Chondrocyte (in vitro differentiated cells): ENCODE measurements around the gene TXNDC17. TPM values are rescaled to one million over a fixed set of nuclear protein-coding genes. Genes with fewer than 3 reads are reported as not detected.

ENCODE experiments used
- DNase-seq: peaks from one replicate; pipeline ENCODE4 v3.0.0; 2021; ENCODE audit warnings: mixed read lengths, low spot score
- H3K27ac Mint-ChIP-seq: one replicate; pipeline ENCODE4 v1.8.0; 2021; ENCODE audit warnings: mild to moderate bottlenecking, moderate library complexity, mixed read lengths; ENCODE audit not compliant: unreplicated experiment
- H3K27me3 Mint-ChIP-seq: 2 replicates; pipeline ENCODE4 v1.8.0; 2021; ENCODE audit warnings: low read depth, mixed read lengths
- H3K36me3 Mint-ChIP-seq: 2 replicates; pipeline ENCODE4 v1.8.0; 2021; ENCODE audit warnings: low read depth, mixed read lengths
- H3K4me1 Mint-ChIP-seq: 2 replicates; pipeline ENCODE4 v1.8.0; 2021; ENCODE audit warnings: low read depth, mild to moderate bottlenecking, mixed read lengths
- H3K4me3 Mint-ChIP-seq: one replicate; pipeline ENCODE4 v1.8.0; 2021; ENCODE audit warnings: mild to moderate bottlenecking, moderate library complexity, mixed read lengths; ENCODE audit not compliant: unreplicated experiment
- H3K9me3 Mint-ChIP-seq: 2 replicates; pipeline ENCODE4 v1.8.0; 2021; ENCODE audit warnings: low read depth, mixed read lengths
- CTCF ChIP-seq: fragments of 200-600 bp; sonication (generic); IDR thresholded peaks from 2 replicates; pipeline ENCODE4 v1.5.0; 2021; ENCODE audit warnings: antibody characterized with exemption, mild to moderate bottlenecking, moderate library complexity
- total RNA-seq: library from RNA; stranded (reverse); gene quantifications from 3 replicates; pipeline ENCODE4 v1.2.1, GENCODE V29; 2021

Gene TXNDC17
- total RNA-seq, 1 donor from 2014 or later = 76.1 TPM

- no peak overlapping the region for H3K27ac Mint-ChIP-seq
- H3K9me3 Mint-ChIP-seq = no peaks in the 10 kb centered on the region
- no peak for DNase-seq
- H3K27me3 Mint-ChIP-seq = no peaks in the 10 kb centered on the region
- H3K36me3 Mint-ChIP-seq = peaks cover 24% of the 10 kb centered on the region
- TF ChIP-seq CTCF = no peak
- no peak overlapping the region for H3K4me3 Mint-ChIP-seq
- peaks cover 6% of the 10 kb centered on the region for H3K4me1 Mint-ChIP-seq
Observed at GRCh38 chr17:6623941-6624340, 16.9 kb upstream of the TXNDC17 start.

- Mint-ChIP-seq H3K27ac (no peak overlapping the region), H3K9me3 (no peaks in the 10 kb centered on the region), H3K36me3 (peaks cover 28% of the 10 kb centered on the region), H3K4me1 (peaks cover 6% of the 10 kb centered on the region), H3K27me3 (no peaks in the 10 kb centered on the region), H3K4me3 (no peak overlapping the region)
- TF ChIP-seq CTCF = no peak
- DNase-seq = no peak
Observed at GRCh38 chr17:6626616-6627015, 14.2 kb upstream of the TXNDC17 start.

- H3K4me1 Mint-ChIP-seq = peaks cover 6% of the 10 kb centered on the region
- H3K9me3 Mint-ChIP-seq = no peaks in the 10 kb centered on the region
- H3K36me3 Mint-ChIP-seq = peaks cover 28% of the 10 kb centered on the region
- no peak for TF ChIP-seq CTCF
- no peaks in the 10 kb centered on the region for H3K27me3 Mint-ChIP-seq
- no peak for DNase-seq
- no peak overlapping the region for H3K4me3 Mint-ChIP-seq
- no peak overlapping the region for H3K27ac Mint-ChIP-seq
Observed at GRCh38 chr17:6627019-6627418, 13.8 kb upstream of the TXNDC17 start.

- H3K27ac Mint-ChIP-seq = no peak overlapping the region
- H3K27me3 Mint-ChIP-seq = no peaks in the 10 kb centered on the region
- H3K36me3 Mint-ChIP-seq = peaks cover 46% of the 10 kb centered on the region
- peaks cover 2% of the 10 kb centered on the region for H3K4me1 Mint-ChIP-seq
- H3K9me3 Mint-ChIP-seq = peaks cover 6% of the 10 kb centered on the region
- DNase-seq = no peak
- H3K4me3 Mint-ChIP-seq = no peak overlapping the region
- TF ChIP-seq CTCF = no peak
Observed at GRCh38 chr17:6630390-6630789, 10.5 kb upstream of the TXNDC17 start.

- no peak for DNase-seq
- no peaks in the 10 kb centered on the region for H3K4me1 Mint-ChIP-seq
- no peak for TF ChIP-seq CTCF
- H3K36me3 Mint-ChIP-seq = peaks cover 44% of the 10 kb centered on the region
- no peaks in the 10 kb centered on the region for H3K27me3 Mint-ChIP-seq
- H3K4me3 Mint-ChIP-seq = no peak overlapping the region
- H3K27ac Mint-ChIP-seq = no peak overlapping the region
- H3K9me3 Mint-ChIP-seq = peaks cover 6% of the 10 kb centered on the region
Observed at GRCh38 chr17:6632530-6632929, 8.3 kb upstream of the TXNDC17 start.
